Measurements from ENCODE around the gene CD300LD. TPM values are rescaled to one million over a fixed set of nuclear protein-coding genes. Genes with fewer than 3 reads are reported as not detected.
"Not testable (repeated sequence)": the region's sequence is repeated elsewhere in the genome, so short reads cannot be mapped to it uniquely, and the experiment has no call there.

The CD300LD gene
- total RNA-seq, 2 donors from 2014 or later = not detected

GRCh38 chr17:74635418-74635817 lies 43.3 kb upstream of the CD300LD start:
- H3K9ac ChIP-seq (ENCODE audit: low read depth in 2 of 2, low read length in 2 of 2) = no peak overlapping the region
- intact Hi-C loops (cut with DNase I) = no loop called here
- no peak for DNase-seq
- no peaks in the 10 kb centered on the region for H3K36me3 ChIP-seq
- no peaks in the 10 kb centered on the region for H3K9me3 ChIP-seq
- TF ChIP-seq CTCF (IDR thresholded peaks at IDR 0.05) = no peak
- no peak overlapping the region for H3K4me3 ChIP-seq
- H3K4me1 ChIP-seq = no peaks in the 10 kb centered on the region
- no peak overlapping the region for H3K27ac ChIP-seq
- no peaks in the 10 kb centered on the region for H3K27me3 ChIP-seq

- TF ChIP-seq CTCF (IDR thresholded peaks at IDR 0.05) = no peak
- Histone ChIP-seq H3K27ac (no peak overlapping the region), H3K4me1 (no peaks in the 10 kb centered on the region), H3K9ac (ENCODE audit: low read depth in 2 of 2, low read length in 2 of 2) (no peak overlapping the region), H3K27me3 (no peaks in the 10 kb centered on the region), H3K36me3 (no peaks in the 10 kb centered on the region), H3K4me3 (no peak overlapping the region), H3K9me3 (no peaks in the 10 kb centered on the region)
- DNase-seq = no peak
- intact Hi-C loops (cut with DNase I) = no loop called here
These were observed 41.2 kb upstream of the CD300LD start for GRCh38 chr17:74633326-74633725.

GRCh38 chr17:74632617-74633016 lies 40.5 kb upstream of the CD300LD start:
- Histone ChIP-seq H3K36me3 (no peaks in the 10 kb centered on the region), H3K4me1 (no peaks in the 10 kb centered on the region), H3K9me3 (no peaks in the 10 kb centered on the region), H3K27me3 (no peaks in the 10 kb centered on the region), H3K9ac (ENCODE audit: low read depth in 2 of 2, low read length in 2 of 2) (no peak overlapping the region), H3K27ac (no peak overlapping the region), H3K4me3 (no peak overlapping the region)
- TF ChIP-seq CTCF (IDR thresholded peaks at IDR 0.05) = no peak
- intact Hi-C loops (cut with DNase I) = no loop called here
- no peak for DNase-seq

- intact Hi-C loops (cut with DNase I) = no loop called here
- Histone ChIP-seq H3K4me3 (no peak overlapping the region), H3K9ac (ENCODE audit: low read depth in 2 of 2, low read length in 2 of 2) (no peak overlapping the region), H3K36me3 (no peaks in the 10 kb centered on the region), H3K9me3 (no peaks in the 10 kb centered on the region), H3K4me1 (no peaks in the 10 kb centered on the region), H3K27ac (no peak overlapping the region), H3K27me3 (no peaks in the 10 kb centered on the region)
- no peak for DNase-seq
- TF ChIP-seq CTCF (IDR thresholded peaks at IDR 0.05) = no peak
These were observed 39.7 kb upstream of the CD300LD start for GRCh38 chr17:74631468-74632450.

- H3K36me3 ChIP-seq; intact Hi-C loops (cut with DNase I); DNase-seq; H3K4me3 ChIP-seq; H3K9ac ChIP-seq (ENCODE audit: low read depth in 2 of 2, low read length in 2 of 2); H3K27ac ChIP-seq; H3K9me3 ChIP-seq; H3K4me1 ChIP-seq; H3K27me3 ChIP-seq: not testable (repeated sequence)
These were observed 38.2 kb upstream of the CD300LD start for GRCh38 chr17:74630251-74630650.

- Histone ChIP-seq H3K9ac (ENCODE audit: low read depth in 2 of 2, low read length in 2 of 2) (no peak overlapping the region), H3K4me1 (no peaks in the 10 kb centered on the region), H3K27me3 (no peaks in the 10 kb centered on the region), H3K27ac (no peak overlapping the region), H3K9me3 (no peaks in the 10 kb centered on the region), H3K36me3 (no peaks in the 10 kb centered on the region), H3K4me3 (no peak overlapping the region)
- TF ChIP-seq CTCF (IDR thresholded peaks at IDR 0.05) = no peak
- intact Hi-C loops (cut with DNase I) = no loop called here
- no peak for DNase-seq
These were observed 33.6 kb upstream of the CD300LD start for GRCh38 chr17:74625661-74626060.

Measured in colonic mucosa (tissue), 4 donors.